Stimulated activated CD8-positive, alpha-beta memory T cell treated with anti-CD3 and anti-CD28 coated beads, Interleukin-4, amount 100 ng/mL, for 24 hours (primary cell): ENCODE data around the gene SLC4A5.
"Not testable (repeated sequence)": the region's sequence is repeated elsewhere in the genome, so short reads cannot be mapped to it uniquely, and the experiment has no call there.

Source experiments
- DNase-seq: peaks from one replicate; pipeline ENCODE4 v3.0.0-alpha.2; 2020; ENCODE audit warnings: low read depth

Gene SLC4A5

DNA sequence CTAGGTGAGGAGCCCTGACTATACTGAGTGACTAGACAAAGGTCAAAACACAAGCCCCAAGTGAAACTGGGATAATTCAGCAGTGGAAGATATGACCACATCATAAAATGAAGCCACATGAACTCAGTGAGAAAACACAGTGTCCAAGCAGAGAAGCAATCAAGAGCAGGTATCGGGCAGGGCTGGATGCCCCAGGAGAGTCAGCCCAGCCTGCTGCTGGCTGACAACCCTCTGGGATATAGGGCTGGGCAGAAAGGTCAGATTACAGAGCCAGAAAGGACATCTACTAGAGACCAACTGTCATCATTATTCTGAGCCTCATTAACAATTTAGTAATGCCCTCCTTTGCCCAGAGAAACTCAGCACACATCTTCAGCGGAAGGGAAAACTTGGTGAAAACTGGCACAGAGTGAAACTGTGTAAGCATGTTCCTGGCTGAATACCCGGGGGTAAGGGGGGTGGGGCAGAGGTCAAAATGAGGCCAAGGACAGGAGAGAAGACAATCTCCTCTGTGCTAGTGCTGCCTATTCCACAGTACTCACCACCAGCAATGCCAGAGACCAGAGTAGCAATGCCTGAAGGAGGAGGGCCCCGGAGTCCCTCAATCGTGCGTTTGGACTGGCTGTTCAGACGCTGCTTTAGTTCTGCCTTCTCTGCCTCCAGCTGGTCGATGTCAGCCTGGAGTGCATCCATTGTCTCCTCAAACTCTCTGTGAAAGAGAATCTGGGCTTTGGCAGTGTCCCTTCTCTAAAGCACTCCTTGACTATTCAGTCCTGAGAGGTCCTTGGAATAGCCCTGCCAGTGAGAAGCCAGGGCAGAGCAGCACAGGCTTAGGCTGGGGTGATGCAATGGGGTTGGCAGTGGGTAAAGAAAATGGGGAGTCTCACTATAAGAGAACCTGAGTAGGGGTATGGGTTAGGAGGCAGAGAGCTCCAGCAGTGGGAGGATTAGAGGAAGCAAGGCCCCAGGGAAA lies 21.6 kb upstream of the SLC4A5 start:
- no peak for DNase-seq

DNA sequence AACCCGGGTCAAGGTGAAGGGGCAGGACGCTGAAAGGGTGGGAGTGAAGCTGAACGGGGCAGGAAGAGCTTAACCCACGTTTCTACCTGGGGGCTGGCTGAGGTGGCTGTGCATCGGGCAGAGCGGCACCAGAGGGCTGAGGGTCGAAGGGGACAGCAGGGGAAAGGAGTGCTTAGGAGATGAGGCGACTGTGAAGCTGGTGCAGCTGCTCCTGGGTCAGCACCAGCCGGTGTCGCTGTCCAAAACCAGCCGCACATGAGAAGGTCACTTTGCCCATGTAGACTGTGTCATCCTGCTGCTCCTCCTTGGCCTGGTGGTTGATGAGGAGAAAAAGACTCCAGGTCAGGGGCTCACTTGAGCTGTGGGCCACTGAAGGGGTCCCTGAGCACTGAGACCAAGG lies 18.1 kb upstream of the SLC4A5 start:
- no peak for DNase-seq

DNA sequence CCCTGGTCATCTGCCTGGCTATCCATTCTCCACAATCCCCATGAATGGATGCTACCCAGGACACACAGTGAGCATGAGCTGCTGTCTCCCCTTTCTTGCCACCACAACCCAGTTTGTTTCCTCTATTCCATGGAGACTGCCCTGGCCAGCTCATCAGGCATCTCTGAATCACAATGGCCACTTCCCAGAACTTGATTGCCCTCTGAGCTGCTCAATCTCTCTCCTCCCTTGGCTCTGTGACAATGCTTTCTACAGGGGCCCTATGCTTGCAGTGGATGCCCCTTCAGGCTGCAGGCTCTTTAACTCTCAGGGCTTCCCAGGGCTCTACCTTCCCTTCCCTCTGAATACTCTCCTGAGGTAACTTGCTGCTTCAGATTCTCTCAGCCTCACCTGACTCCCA lies 14.4 kb upstream of the SLC4A5 start:
- DNase-seq, result no peak

DNA sequence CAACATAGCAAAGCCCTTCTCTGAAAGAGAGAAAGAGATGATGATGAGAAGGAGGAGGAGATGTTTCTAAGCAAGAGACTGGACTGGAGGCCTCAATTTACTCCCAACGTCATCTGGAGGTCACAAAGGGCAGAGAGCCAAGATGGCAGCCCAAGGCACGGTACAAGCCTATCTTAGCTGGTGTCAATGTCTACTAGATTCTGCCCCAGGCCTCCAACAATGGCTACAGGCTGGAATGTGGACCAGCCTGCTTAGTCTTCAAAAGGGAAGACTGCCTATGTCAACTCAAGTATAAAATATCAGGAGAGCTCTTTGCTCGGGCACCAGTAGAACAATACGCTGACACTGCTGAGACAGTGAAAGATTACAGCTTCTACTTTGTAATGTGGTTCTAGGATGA lies 6.7 kb upstream of the SLC4A5 start:
- DNase-seq, result no peak

DNA sequence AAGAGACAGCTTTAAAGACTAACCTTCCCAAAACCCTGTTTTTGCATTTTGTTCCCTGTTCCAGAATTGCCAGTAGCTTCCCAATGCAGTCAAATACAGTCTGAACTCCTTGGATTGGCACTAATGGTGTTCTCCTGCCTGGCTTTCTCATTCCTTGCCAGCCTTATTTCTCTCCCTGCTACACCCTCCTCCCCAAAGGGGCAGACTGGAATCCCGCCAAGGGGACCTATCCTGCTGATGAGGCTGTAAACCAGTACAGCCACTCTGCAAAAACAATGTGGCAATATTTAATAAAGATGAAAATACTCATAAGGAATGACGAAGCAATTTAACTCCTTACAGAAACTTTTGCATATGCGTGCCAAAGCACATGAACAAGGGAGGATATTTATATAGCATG lies 4.5 kb upstream of the SLC4A5 start:
- no peak for DNase-seq

DNA sequence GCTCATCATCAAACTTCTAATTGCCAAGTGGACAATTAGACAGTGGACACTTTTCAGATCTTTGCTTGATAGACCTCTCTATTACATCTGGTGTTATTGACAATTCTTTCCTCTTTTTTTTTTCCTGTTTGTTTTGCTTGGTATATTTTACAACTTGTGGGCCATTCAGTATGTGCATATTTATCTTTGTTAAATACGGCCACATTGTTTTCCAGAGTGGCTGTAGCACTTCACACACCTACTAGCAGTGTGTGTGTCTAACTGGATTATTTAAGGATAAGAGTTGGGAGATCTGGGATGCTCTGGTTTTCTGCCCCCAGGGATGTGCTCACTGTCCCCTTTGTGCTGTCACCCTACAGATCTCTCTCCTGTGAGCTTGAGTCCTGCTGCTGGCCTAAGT lies 4.1 kb upstream of the SLC4A5 start:
- no peak for DNase-seq

DNA sequence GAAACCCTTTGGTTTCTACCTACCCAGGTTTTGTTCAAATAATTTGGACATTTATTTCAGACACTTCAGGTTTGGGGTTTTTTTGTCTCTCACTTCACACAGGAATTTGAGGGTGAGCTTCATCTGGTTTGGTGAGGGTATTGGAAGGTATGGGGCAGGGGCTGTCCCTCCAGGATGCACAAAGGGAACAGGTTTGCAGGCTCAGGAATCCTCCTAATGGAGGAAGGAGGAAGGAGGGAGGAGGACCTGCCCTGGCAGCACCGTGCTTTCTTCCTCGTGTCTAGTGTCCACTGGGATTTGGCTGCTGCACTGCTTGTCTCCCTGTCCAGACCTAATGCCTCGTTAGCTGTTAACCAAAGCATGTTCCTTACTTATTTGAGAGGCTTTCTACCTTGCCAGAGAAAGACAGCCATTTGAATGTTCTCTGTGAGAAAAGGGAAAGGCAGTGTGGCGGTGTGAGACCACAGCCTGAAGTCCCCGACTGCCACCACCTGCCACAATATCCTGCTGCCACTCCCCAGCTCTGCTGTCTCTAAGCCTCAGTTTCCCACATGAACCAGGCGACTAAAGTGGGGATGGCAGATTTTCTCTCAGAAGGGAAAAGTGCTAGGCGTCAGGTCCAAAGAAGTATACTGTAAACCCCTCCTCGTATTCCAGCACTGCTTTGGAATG lies 2.2 kb upstream of the SLC4A5 start:
- DNase-seq, result no peak

DNA sequence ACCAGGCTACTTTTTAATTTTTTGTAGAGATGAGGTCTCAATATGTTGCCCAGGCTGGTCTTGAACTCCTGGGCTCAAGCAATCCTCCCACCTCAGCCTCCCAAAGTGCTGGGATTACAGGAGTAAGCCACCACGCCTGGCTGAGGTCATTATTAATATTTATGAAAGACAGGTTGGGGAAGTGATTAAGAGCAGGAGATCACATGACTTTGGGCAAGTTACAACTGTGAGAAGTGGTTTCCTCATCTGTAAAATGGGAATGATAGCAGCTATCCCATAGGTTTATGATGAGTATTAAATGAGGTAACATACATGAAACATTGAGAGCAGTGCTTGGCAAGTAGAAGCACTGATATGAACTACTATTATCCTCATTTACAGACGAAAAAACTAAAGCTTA lies 7.0 kb downstream of the SLC4A5 start:
- DNase-seq, result not testable (repeated sequence)

DNA sequence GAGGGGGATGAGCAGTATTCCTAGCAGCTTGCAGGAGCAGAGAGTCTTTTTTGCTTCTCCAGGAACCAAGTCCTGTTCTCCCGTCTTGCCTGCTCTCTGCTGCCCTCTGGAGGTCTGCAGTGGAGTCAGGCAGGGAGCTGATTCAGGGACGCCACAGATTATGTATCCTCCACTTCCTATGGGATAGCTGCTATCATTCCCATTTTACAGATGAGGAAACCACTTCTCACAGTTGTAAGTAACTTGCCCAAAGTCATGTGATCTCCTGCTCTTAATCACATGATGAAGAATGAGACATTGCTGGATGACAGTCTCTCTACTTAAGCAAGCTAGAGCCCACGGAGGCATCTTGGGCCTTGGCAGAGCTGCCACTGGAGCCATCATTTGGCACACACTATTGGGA lies 8.3 kb downstream of the SLC4A5 start:
- peak; percentile 57 for DNase-seq

DNA sequence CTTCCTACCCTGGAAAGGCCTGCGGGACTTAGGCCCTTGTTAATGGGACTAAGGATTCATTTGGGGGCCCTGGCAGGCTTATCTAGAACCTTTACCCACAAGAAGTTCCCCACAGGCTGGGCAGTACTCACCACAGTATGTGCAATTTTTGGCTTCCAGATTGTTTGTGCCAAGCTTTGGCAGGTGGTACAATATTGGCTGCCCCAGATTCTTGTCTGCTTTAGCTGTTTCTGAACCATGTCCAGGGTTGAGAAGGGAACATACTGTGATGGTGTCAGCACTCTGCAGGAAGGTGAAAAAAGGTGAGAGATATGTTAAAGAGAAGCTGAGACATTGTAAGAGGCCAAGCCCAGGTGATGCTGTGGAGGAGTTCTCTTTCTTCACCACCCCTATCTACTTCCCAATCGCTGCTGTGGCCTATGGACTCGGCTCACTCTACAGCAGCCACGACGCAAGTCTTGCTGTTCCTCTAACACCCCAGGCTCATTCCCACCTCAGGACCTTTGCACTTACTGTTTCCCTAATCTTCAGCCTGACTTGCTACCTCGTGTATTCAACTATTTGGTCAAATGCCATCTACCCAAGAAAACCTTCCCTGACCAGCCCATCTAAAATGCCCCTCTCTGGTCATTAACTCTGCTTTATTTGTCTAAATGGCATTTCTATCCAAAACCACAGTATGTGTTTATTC lies 9.2 kb downstream of the SLC4A5 start:
- DNase-seq, result no peak

DNA sequence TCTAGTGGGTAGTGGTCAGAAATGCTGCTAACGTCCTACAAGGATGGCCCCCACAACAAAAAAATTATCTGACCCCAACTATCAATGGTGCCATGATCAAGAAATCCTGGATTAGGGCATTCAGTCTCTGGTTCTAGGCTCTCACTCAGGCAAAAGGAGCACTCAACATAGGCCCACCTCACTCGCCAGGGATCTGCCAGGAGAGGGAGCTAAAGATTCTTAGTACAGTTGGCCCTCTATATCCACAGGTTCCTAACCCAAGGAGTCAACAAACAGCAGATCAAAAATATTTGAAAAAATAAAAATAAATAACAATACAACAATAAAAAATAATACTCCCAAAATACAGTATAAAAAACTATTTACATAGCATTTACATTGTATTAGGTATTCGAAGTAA lies 10.0 kb downstream of the SLC4A5 start:
- no peak for DNase-seq

DNA sequence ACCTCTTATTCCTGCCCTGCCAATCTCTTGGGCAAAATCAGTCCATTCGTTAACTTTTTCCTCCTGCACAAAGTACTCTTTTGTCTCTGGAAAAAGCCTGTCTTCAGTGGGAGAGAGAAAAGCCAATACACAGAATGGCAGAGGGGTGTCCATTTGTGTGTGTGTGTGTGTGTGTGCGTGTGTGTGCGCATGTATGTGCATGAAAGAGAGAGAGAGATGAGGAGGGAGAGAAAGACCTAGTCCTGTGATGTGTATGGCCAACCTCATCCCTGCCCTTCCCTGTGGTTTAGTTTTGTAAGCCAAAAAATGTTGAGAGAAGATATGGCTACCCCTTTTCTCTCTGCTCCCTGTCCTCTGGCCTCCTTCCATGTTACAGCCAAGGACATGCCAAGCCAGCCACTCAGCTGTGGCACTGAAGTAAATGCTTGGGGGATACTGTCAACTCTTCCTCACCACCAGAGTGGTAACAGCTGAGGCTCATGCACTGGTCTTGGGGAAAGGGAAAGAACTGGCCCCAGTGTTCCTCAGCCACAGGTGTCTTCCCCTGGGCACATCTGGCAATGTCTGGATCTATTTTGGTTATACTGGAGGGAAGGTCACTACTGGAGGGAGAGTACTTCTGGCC lies 10.6 kb downstream of the SLC4A5 start:
- DNase-seq, result no peak

DNA sequence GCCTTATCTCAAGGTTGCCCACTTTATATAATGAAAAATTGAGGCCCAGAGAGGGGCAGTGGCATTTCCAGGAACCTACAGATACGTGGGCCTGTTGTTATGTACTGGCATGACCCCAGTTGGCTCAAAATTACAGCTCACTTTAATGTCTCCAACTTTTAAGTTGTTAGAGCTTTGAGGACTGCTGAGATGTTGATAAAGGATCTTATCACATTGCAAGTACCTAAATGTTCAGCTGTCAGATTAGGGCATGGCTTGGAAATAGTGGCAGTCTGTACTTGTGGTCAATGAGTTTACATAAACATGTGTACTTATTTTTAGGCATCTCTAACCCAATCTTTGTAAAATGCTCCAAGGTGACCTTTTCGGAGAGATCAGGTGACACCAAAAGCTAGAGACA lies 14.6 kb downstream of the SLC4A5 start:
- DNase-seq, result no peak

DNA sequence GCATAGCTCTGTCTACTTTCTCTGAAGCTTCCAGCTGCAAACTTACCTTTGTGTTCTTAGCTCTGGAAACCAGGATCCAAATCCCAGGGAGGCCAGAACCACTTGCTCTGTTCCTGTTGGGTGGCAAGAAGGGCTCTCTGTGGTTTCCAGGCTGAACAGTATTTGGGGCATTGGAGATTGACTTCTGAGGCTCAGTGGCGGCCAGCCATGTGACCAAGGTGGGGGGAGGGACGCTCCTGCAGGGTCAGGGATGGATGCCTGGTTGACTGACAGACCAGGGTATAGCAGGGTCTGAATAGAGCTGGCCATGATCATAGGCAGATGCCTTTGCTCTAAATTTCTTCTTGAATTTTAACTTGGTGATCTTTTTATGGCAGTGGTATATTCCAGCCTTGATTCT lies 15.1 kb downstream of the SLC4A5 start:
- no peak for DNase-seq

DNA sequence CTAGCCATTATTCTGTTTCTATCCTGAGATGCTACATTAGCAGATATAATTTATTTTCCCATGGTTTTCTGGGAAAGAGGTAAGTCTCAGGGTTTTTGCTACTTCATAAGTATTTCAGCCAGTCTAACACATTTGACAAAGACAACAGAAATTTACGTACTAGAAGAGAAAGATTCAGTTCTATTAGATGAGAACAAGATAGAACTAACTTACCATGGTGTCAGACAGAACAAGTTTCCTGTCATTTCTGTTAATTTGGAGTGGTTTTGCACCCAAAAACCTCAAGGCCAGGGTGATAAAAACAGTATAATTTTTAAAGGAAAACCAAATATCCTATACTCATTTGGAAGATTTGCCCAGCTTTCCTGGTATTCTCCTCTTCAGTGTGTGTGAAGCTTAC lies 15.6 kb downstream of the SLC4A5 start:
- DNase-seq, result no peak

DNA sequence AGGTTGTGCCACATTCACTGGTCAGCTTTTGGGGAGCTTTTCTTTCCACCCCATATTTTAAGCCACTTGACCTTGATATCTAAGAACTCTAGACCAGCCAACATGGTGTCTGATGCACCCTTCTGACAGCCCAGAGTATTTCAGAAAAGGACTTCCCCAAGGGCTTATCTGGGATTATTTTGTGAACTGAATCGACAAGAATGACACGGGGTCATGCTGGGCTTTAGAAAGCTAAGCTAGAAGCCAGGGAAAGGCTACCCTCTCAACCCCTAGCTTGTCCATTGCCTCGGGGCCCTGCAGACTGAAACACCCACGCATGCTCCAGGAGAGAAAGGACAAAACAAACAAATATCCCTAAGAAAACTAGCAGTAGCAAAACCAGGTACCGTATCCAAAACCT lies 16.0 kb downstream of the SLC4A5 start:
- no peak for DNase-seq

DNA sequence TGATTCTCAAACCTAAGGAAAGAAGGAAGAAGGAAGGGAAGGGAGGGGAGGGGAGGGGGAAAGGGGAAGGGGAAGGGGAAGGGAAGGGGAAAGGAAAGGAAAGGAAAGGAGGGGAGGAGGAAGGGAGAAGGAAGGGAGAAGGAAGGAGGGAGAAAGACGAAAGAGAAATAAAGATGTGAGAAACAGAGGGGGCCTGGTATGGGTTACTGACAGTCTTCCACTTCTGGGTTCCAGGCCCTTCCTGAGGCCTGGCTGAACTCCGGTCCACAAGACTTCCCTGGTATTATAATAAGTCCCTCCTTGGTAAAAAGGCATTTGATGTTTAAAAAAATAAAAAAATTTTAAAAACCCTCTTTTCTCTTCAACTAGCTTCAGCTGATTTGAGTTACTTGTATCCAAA lies 17.4 kb downstream of the SLC4A5 start:
- DNase-seq, result no peak

DNA sequence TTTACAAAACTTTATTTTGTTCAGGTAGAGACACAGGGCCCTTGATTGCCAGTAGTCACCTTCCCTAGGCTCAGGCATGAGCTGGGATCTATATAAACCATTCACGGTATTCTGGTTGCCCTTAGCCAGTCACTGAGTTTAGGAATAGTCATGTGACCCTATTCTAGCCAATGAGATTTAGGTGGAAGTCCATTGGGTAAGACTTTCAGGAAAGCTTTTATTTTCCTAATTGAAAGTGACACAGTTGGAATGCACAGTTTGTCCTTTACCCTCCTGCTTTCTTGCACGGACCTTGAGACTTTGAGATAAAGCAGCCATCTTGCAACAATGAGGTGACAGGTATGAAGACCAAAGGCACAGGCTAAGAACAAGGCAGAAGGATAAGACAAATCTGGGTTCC lies 21.5 kb downstream of the SLC4A5 start:
- no peak for DNase-seq

DNA sequence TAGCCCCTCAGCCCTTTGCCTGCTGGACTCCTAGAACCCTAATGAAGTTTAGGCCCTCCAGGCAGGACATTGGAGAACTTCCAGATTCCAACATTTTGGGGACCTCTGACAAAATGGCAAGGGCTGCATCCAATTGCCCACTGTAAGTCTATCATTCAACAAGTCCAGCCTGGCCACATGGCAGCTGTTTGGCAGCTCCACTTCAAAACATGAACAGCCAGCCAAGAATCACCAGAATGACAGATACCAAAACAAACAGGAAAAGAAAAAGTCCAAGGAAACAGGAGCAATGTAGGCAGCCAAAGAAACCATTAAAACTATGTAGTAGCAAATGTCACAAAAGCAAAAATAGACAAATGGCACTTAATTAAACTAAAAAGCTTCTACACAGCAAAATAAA lies 25.5 kb downstream of the SLC4A5 start:
- DNase-seq, result no peak

DNA sequence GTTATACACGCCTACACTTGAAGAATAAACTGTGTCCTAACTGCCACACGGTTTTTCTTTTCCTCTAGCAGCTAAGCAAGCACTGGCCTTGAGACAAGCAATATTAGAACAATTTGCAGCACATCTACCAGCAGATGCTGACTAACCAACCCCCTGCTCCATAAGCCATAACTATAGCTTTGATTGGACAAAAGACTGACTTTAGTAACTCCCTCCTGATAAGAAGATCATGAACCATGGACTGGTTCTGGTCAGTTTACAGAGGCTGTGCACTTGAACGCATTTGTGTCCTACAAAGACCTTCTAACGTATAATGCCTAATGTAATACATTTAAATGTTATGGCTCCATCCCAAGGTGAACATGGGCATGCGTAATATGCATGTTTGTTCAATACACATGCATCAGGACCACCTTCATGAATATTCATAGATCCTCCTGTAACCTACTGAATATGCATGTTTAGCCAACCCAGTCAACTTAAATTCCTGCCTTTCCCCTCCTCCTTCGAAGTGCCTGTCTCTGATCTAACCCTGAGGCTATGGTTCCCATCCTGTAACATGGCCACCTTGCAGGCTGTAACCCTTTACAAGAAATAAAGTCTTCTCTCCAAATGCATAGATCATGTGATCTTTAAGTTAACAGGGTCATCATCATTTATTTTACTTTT lies 26.5 kb downstream of the SLC4A5 start:
- no peak for DNase-seq

DNA sequence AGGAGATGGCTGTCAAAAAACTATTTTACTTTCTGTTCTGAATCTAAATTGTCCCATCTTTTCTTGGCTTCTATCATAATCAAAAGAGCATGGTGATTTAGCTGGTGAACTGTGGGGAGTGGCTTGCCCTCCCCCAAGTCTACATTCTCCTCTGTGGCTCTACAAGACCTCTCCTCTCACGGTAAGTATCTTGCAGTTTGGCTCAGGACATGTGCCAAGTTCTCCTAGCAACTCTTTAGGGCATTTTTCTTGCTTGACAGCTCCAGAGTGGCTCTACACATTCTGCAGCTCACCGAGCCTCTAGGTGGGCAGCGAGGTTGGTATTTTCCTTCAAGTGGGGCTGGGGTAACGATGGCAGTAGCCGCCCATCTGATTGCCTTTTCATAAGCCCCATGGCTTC lies 29.1 kb downstream of the SLC4A5 start:
- DNase-seq, result no peak

DNA sequence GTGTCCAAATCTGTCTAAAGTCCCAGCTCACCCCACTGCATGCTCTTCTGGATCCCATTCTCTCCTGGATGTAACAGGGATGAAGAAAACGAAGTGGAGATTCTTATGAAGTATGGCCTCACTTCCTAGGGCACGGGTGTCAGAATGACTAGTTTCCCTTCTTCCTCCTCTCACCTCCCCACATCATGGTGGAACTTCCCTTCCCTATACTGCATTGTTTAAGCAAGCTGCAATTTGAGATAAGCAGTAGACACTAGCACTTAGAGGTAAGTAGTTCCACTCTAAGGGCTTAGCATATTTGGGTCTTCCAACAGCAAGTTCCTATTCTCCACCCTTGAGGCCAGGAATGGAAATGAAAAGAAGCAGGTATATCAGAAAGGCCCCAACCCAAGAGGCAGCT lies 29.7 kb downstream of the SLC4A5 start:
- no peak for DNase-seq
